ENCODE data around the gene MRPL40. TPM values are rescaled to one million over a fixed set of nuclear protein-coding genes. Genes with fewer than 3 reads are reported as not detected.

MRPL40 gene
- total RNA-seq, 4 donors from 2014 or later, result 10.9 to 29.2 (median 13.7) TPM

GRCh38 chr22:19483481-19484244 lies 51.3 kb downstream of the MRPL40 start:
- no peak for DNase-seq
- Histone ChIP-seq H3K4me3 (no peak overlapping the region), H3K36me3 (no peaks in the 10 kb centered on the region), H3K9me3 (no peaks in the 10 kb centered on the region), H3K4me1 (peaks cover 4 to 8% (median 6%) of the 10 kb centered on the region in 4 donors), H3K27me3 (no peaks in the 10 kb centered on the region), H3K27ac (no peak overlapping the region)
- in situ Hi-C loops (cut with MboI; ENCODE audit: low pct_ligation_motif_present in 1 of 4, low pct_unique_long_range_greater_than_20kb in 1 of 4, low sequenced_read_pairs in 3 of 4), result no loop called here
- intact Hi-C loops (cut with DNase I; ENCODE audit: low total_unique reads), result no loop called here
- TF ChIP-seq POLR2AphosphoS5 (IDR thresholded peaks at IDR 0.05) (no peak), CTCF (IDR thresholded peaks at IDR 0.05) (no peak), EP300 (IDR thresholded peaks at IDR 0.05; ENCODE audit: low read depth) (no peak), POLR2A (IDR thresholded peaks at IDR 0.05) (no peak)
- WGBS, 2 donors (ENCODE audit: low coverage in 1 of 2), result 86 to 94% methylated on average over 7 to 8 of the region's 8 CpGs

Other genes with a start within 250 kb of the MRPL40 start
- gene CLTCL1, start 140.8 kb upstream of the MRPL40 start, total RNA-seq, result 1 to 10 TPM; 3.8 to 8.6 (median 5.6) TPM
- gene HIRA, start 812 bp upstream of the MRPL40 start, total RNA-seq, result 10 to 100 TPM; 18.3 to 29.3 (median 20.3) TPM
- 10 to 100 TPM; 26.6 to 50.7 (median 39.4) TPM for gene C22orf39, start 15.2 kb downstream of the MRPL40 start, total RNA-seq
- 10 to 100 TPM in 3 of 4 donors, 1 to 10 TPM in 1; 4.9 to 57.2 (median 36.8) TPM for gene UFD1, start 46.6 kb downstream of the MRPL40 start, total RNA-seq
- gene CDC45, start 47.4 kb downstream of the MRPL40 start, total RNA-seq, result 1 to 10 TPM in 3 of 4 donors, not detected in 1; 1.1 to 2.0 (median 1.2) TPM
- 100 to 1,000 TPM in 1 of 4 donors, 10 to 100 TPM in 3; 29.5 to 126 (median 63.9) TPM for gene CLDN5, start 91.9 kb downstream of the MRPL40 start, total RNA-seq